Left colon (tissue), 2 donors: ENCODE results near the gene PPP1R2C. TPM values are rescaled to one million over a fixed set of nuclear protein-coding genes. Genes with fewer than 3 reads are reported as not detected.

Experiments used
- ATAC-seq: fragments of 200-7000 bp; cut with Tn5 transposase; one replicate; pipeline ENCODE4 v1.9.1; 2020; ENCODE audit warnings: mild to moderate bottlenecking, moderate library complexity
- DNase-seq, 2 donors: peaks; one replicate each; pipeline ENCODE4 v3.0.0-alpha.2; 2020
- intact Hi-C, 2 donors: fragments of 100-400 bp; cut with DNase I in 1 of 2; cut with micrococcal nuclease in 1 of 2; formaldehyde crosslinking; loops; one replicate each; pipeline versions ENCODE4 v1.11.2 to v1.14.0; 2022; cut with DNase I, micrococcal nuclease
- total RNA-seq, 2 donors: library from RNA; stranded (reverse); fragmentation: NEBNext Ultra II Directional; extraction: Animal tissue kit (Norgen Biotek cat#: 25700); gene quantifications; one replicate each; pipeline ENCODE4 v1.2.1, GENCODE V29; 2021
- donor health status: DM: no; HTN: no; CAD: no.
- donor health status: DM: yes; HTN: yes; CAD: no.

PPP1R2C gene
- total RNA-seq, 2 donors from 2014 or later = not detected

- intact Hi-C loops = no loop called here
- ATAC-seq = peak; percentile 40
- no peak for DNase-seq
Observed at GRCh38 chrX:42754115-42754514, 23.8 kb downstream of the PPP1R2C start.

GRCh38 chrX:42752730-42753129, 25.2 kb downstream of the PPP1R2C start:
- no peak for ATAC-seq
- intact Hi-C loops = no loop called here

GRCh38 chrX:42751573-42751972, 26.4 kb downstream of the PPP1R2C start:
- no peak for DNase-seq
- intact Hi-C loops = no loop called here
- no peak for ATAC-seq

More at GRCh38 chrX:42752730-42753129, 25.2 kb downstream of the PPP1R2C start:
- DNase-seq = no peak

GRCh38 chrX:42748067-42748850, 29.7 kb downstream of the PPP1R2C start:
- intact Hi-C loops = no loop called here
- ATAC-seq (no peak), DNase-seq (no peak)

DNA sequence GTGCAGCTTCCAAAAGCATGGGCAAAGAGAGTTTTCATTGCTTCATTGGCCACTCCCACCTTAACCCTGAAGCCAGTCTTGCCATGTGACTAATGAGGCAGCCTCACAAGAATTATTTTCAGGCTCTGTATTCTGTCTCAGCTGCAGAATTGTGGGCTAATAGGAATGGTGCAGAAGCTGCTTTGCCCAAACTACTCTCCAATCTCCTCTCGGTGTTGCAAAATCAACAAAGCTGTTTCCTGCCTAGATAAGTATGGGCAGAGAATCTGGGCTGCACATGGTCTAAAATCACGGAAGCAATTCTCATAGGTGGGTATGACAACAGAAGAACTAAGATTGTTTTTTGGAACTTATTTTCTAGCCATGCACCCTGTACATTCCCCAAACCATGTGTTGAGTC, 31.4 kb downstream of the PPP1R2C start:
- DNase-seq (no peak), ATAC-seq (no peak)
- intact Hi-C loops = no loop called here

DNA sequence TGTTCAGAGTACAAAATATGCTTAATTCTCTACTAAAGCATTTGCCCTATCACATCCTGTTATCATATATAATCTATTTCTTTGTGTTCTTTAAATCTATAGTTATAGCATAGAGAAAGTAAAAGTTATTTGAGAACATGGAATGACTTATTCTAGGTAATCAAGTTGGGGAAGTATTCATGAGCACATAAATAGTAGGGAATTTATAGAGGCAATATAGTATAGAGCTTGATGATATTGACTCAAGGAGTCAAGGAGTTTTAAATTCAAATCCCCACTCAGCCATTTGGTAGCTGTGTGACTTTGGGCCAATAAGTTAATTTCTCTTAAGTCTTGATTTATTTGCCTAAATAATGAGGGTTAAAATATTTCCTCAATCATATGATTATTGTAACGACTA, 37.5 kb downstream of the PPP1R2C start:
- peak; percentile 74 for ATAC-seq
- intact Hi-C loops = no loop called here

GRCh38 chrX:42739741-42740140, 38.2 kb downstream of the PPP1R2C start:
- ATAC-seq = peak; percentile 33
- intact Hi-C loops = no loop called here
- no peak for DNase-seq

More for the DNA sequence above, 37.5 kb downstream of the PPP1R2C start:
- DNase-seq = no peak

DNA sequence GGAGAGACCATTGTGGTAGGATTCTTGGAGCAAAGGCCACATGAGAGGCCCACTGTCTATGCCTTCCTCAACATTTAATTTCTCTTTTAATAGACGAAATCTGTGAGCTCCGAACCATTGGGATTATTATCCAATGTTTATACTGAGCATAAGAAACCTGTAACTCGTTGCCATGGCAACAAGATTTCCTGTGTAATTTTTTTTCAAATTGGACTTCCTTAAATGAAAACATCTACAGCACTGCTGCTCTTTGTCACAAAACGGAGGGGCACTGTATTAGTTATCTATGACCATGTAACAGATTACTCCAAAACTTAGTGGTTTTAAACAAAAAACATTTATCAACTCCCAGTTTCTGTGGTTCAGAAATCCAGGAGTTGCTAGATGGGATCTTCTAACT, 38.7 kb downstream of the PPP1R2C start:
- DNase-seq = no peak
- ATAC-seq = no peak

DNA sequence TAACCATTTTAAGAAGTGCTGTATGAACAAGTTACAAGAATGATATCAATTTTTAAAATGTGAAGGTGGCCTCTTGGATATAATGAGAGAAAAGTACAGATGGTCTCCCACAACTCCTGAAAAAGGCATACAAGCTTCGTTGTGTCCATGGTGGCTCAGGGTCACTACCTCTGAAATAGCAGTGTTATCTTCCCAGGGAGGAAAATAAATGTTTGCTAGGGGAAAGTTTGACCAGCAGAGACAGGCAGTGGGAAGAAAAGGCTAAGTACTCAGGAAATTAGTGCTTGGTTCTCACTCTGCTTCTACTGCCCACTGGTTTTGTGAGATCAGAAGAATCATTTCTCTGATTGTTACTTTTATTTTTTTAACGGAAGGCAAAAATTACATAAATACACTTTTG, 39.4 kb downstream of the PPP1R2C start:
- no peak for ATAC-seq
- no peak for DNase-seq
- intact Hi-C loops = no loop called here

More for the DNA sequence above, 38.7 kb downstream of the PPP1R2C start:
- intact Hi-C loops = no loop called here

DNA sequence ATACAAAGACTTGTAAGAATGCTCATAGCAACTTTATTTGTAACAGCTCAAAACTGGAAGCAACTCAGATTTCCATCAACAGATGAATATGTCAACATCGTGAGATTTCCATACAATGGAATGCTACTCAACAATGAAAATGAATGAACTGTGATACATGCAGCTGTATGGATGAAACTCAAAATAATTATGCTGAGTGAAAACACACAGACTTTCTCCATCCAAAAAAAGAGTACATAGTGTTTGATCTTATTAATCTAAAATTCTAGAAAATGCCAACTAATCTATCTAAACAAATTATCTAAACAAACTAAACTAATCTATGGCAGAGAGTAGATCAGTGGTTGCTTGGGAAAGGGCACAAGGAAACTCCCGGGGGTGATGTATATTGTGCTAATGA, 42.7 kb downstream of the PPP1R2C start:
- ATAC-seq (no peak), DNase-seq (no peak)
- intact Hi-C loops = no loop called here

GRCh38 chrX:42732506-42732905, 45.5 kb downstream of the PPP1R2C start:
- intact Hi-C loops = no loop called here
- no peak for ATAC-seq
- DNase-seq = no peak
